Measurements from ENCODE around the gene UVRAG. TPM values are rescaled to one million over a fixed set of nuclear protein-coding genes. Genes with fewer than 3 reads are reported as not detected.
A peak's percentile ranks its signal among the peaks of the same experiment; 100 is the strongest.

Gene UVRAG
- total RNA-seq, 1 donor from 2014 or later, result 27.6 TPM

DNA sequence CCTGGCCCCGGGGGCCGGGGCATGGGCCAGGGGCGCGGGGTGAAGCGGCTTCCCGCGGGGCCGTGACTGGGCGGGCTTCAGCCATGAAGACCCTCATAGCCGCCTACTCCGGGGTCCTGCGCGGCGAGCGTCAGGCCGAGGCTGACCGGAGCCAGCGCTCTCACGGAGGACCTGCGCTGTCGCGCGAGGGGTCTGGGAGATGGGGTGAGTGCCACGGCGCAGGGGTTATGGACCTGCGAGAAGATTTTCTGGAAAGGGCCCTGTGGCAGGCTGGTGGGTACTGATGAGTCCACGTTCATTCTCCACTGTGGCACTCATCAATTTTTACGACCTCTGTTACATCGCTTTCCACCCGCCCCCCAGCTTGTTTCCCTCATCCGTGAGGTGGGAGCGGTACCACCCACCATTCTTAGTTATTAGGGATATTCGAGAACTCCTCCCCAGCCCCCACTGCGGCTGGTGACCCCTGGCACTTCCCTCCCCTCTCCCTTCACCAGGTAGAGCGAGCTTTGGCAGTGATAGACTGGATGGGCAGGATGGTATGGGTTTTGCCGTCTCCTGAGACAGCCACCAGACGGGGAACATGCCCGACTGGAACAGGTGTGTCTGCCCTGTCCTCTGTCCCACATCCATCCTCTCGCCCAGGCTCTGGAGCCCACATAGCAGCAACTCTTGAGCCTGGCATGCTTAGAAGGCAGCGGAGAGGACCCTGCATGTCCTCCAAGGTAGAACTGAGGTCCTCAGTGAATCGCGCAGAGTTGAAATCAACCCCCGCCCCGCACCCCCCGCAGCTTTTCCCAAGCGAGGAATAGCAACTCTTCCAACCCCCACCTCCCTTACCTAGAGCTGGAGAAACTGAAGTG lies 45.9 kb upstream of the UVRAG start:
- no peaks in the 10 kb centered on the region for H3K36me3 Mint-ChIP-seq
- H3K4me1 Mint-ChIP-seq, result peaks cover 14% of the 10 kb centered on the region
- peak overlapping the region; percentile 46 for H3K4me3 Mint-ChIP-seq
- H3K9me3 Mint-ChIP-seq, result no peaks in the 10 kb centered on the region
- TF ChIP-seq, protein P1, sequence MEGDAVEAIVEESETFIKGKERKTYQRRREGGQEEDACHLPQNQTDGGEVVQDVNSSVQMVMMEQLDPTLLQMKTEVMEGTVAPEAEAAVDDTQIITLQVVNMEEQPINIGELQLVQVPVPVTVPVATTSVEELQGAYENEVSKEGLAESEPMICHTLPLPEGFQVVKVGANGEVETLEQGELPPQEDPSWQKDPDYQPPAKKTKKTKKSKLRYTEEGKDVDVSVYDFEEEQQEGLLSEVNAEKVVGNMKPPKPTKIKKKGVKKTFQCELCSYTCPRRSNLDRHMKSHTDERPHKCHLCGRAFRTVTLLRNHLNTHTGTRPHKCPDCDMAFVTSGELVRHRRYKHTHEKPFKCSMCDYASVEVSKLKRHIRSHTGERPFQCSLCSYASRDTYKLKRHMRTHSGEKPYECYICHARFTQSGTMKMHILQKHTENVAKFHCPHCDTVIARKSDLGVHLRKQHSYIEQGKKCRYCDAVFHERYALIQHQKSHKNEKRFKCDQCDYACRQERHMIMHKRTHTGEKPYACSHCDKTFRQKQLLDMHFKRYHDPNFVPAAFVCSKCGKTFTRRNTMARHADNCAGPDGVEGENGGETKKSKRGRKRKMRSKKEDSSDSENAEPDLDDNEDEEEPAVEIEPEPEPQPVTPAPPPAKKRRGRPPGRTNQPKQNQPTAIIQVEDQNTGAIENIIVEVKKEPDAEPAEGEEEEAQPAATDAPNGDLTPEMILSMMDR (IDR thresholded peaks at IDR 0.05; ENCODE audit: unreplicated experiment), result no peak
- no peak for DNase-seq (ENCODE audit: low spot score in 2 of 2, unreplicated experiment in 2 of 2)
- peaks cover 53% of the 10 kb centered on the region for H3K27me3 Mint-ChIP-seq (ENCODE audit: low read depth)
- H3K27ac Mint-ChIP-seq, result no peak overlapping the region

GRCh38 chr11:75770102-75770501 lies 44.9 kb upstream of the UVRAG start:
- Mint-ChIP-seq H3K27ac (no peak overlapping the region), H3K9me3 (no peaks in the 10 kb centered on the region), H3K27me3 (ENCODE audit: low read depth) (peaks cover 53% of the 10 kb centered on the region), H3K36me3 (no peaks in the 10 kb centered on the region), H3K4me3 (no peak overlapping the region), H3K4me1 (peaks cover 14% of the 10 kb centered on the region)
- TF ChIP-seq, protein P1 (IDR thresholded peaks at IDR 0.05; ENCODE audit: unreplicated experiment), result no peak
- no peak for DNase-seq (ENCODE audit: low spot score in 2 of 2, unreplicated experiment in 2 of 2)

- no peak overlapping the region for H3K4me3 Mint-ChIP-seq
- H3K9me3 Mint-ChIP-seq, result no peaks in the 10 kb centered on the region
- peaks cover 51% of the 10 kb centered on the region for H3K27me3 Mint-ChIP-seq (ENCODE audit: low read depth)
- DNase-seq (ENCODE audit: low spot score in 2 of 2, unreplicated experiment in 2 of 2), result no peak
- no peak overlapping the region for H3K27ac Mint-ChIP-seq
- H3K4me1 Mint-ChIP-seq, result peaks cover 14% of the 10 kb centered on the region
- H3K36me3 Mint-ChIP-seq, result no peaks in the 10 kb centered on the region
- TF ChIP-seq, protein P1 (IDR thresholded peaks at IDR 0.05; ENCODE audit: unreplicated experiment), result no peak
Measured at GRCh38 chr11:75771646-75772410, 43.2 kb upstream of the UVRAG start.

DNA sequence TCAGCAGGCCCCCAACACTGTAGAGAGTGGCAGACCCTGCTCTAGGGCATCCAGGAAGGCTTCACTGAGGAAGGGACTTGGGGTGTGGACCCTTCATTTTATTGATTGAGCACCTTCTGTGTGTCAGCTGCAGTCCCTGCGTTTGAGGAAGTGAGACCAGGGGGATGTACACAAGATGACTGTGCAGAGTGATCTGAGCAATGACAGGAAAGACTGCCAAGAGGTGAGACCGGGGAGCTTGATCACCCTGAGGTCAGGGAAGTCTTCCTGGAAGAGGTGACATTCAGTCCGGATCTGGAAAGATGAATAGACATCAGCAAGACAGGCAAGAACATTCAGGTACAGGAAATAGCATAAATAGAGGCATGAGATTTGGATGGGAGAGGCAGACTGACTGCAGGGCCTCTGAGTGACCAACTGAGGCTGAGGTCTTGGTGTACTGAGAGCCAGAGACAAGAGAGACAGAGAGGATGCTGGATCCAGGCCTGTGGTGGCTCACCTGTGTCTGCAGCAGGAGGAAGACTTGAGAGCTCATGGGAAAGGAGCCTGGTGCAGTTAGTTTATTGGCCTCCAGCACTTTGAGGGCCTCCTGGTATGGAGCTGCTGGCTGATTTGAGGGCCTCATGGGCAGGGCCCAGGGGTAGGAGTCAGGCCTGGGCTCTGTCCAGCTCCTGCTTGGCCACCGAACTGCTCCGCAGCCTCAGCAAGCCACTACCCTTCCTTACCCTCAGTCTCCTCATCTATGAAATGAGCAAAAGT lies 41.2 kb upstream of the UVRAG start:
- H3K27ac Mint-ChIP-seq, result no peak overlapping the region
- TF ChIP-seq, protein P1 (IDR thresholded peaks at IDR 0.05; ENCODE audit: unreplicated experiment), result no peak
- no peak for DNase-seq (ENCODE audit: low spot score in 2 of 2, unreplicated experiment in 2 of 2)
- H3K4me1 Mint-ChIP-seq, result peaks cover 6% of the 10 kb centered on the region
- H3K36me3 Mint-ChIP-seq, result no peaks in the 10 kb centered on the region
- H3K9me3 Mint-ChIP-seq, result no peaks in the 10 kb centered on the region
- H3K27me3 Mint-ChIP-seq (ENCODE audit: low read depth), result peaks cover 35% of the 10 kb centered on the region
- H3K4me3 Mint-ChIP-seq, result no peak overlapping the region

DNA sequence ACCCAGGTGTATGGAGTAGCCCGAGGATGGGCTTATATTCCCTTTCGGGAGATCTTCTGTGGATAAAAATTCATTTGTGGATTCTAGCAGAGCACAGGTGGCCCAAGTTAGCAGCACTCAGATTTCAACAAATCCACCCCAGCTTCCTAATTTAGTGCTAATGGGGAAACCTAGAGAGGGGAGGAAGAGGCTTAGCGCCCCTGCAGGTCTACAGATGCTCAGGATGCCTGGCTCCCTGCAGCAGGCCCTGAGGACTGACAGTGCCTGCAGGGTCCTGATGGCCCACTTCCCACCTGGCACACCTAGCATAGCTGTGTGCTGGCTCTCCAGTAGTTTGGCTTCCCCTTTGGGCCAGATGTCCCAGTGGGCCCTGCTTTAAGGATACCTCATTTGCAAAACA lies 40.0 kb upstream of the UVRAG start:
- Mint-ChIP-seq H3K4me3 (no peak overlapping the region), H3K9me3 (no peaks in the 10 kb centered on the region), H3K27ac (no peak overlapping the region), H3K27me3 (ENCODE audit: low read depth) (peaks cover 23% of the 10 kb centered on the region), H3K4me1 (no peaks in the 10 kb centered on the region), H3K36me3 (no peaks in the 10 kb centered on the region)
- DNase-seq (ENCODE audit: low spot score in 2 of 2, unreplicated experiment in 2 of 2), result no peak
- TF ChIP-seq, protein P1 (IDR thresholded peaks at IDR 0.05; ENCODE audit: unreplicated experiment), result no peak

Data from mesothelial cell of epicardium (in vitro differentiated cells).